Esophagus squamous epithelium (tissue), 4 donors: Measurements from ENCODE around the gene PARD3.
"Not testable (repeated sequence)": the region's sequence is repeated elsewhere in the genome, so short reads cannot be mapped to it uniquely, and the experiment has no call there.

ENCODE experiments used
- POLR2A ChIP-seq, 4 donors: fragments of 450-650 bp; IDR thresholded peaks; one replicate each; pipeline ENCODE4 v1.6.1; 2017; ENCODE audit warnings: antibody characterized with exemption in 4 of 4, mild to moderate bottlenecking in 4 of 4, moderate library complexity in 3 of 4
- TF ChIP-seq, protein P1 (sequence below), 6 experiments: fragments of 450-650 bp in 4 of 6; fragments of 200-600 bp in 2 of 6; sonication (generic) in 2 of 6; IDR thresholded peaks; one replicate each; pipeline ENCODE4 v1.5.1; 2016 to 2019; ENCODE audit warnings: antibody characterized with exemption in 6 of 6, mild to moderate bottlenecking in 4 of 6, moderate library complexity in 4 of 6

GRCh38 chr10:34427158-34427910, 387.8 kb downstream of the PARD3 start:
- TF ChIP-seq, protein P1, sequence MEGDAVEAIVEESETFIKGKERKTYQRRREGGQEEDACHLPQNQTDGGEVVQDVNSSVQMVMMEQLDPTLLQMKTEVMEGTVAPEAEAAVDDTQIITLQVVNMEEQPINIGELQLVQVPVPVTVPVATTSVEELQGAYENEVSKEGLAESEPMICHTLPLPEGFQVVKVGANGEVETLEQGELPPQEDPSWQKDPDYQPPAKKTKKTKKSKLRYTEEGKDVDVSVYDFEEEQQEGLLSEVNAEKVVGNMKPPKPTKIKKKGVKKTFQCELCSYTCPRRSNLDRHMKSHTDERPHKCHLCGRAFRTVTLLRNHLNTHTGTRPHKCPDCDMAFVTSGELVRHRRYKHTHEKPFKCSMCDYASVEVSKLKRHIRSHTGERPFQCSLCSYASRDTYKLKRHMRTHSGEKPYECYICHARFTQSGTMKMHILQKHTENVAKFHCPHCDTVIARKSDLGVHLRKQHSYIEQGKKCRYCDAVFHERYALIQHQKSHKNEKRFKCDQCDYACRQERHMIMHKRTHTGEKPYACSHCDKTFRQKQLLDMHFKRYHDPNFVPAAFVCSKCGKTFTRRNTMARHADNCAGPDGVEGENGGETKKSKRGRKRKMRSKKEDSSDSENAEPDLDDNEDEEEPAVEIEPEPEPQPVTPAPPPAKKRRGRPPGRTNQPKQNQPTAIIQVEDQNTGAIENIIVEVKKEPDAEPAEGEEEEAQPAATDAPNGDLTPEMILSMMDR (IDR thresholded peaks at IDR 0.05), result not testable (repeated sequence)
- TF ChIP-seq POLR2A (IDR thresholded peaks at IDR 0.05), result not testable (repeated sequence)
